PC-3 (cell line): Measurements from ENCODE around the gene GIPC1. TPM values are rescaled to one million over a fixed set of nuclear protein-coding genes. Genes with fewer than 3 reads are reported as not detected.
A peak's percentile ranks its signal among the peaks of the same experiment; 100 is the strongest.

Source experiments
- ATAC-seq: fragments of 200-7000 bp; cut with Tn5 transposase; 2 replicates; pipeline ENCODE4 v1.9.1; 2020; ENCODE audit warnings: mild to moderate bottlenecking, moderate library complexity
- BruUV-seq: library from RNA; stranded (reverse); fragments of 400-500 nt; replicated peaks from 2 replicates; lab custom pipeline; 2021; lab: Mats Ljungman, UMichigan
- CTCF ChIA-PET: fragments of 300-600 bp; sonication (Branson Sonifier 250); formaldehyde crosslinking; loops from one replicate; lab custom pipeline; 2022; ENCODE audit warnings: antibody characterized with exemption; lab: Charles Lee
- POLR2A ChIA-PET: fragments of 300-600 bp; sonication (Branson Sonifier 250); formaldehyde crosslinking; loops from one replicate; lab custom pipeline; 2022; ENCODE audit warnings: antibody characterized with exemption; ENCODE audit not compliant: unreplicated experiment; lab: Charles Lee
- DNase-seq: peaks from one replicate; pipeline ENCODE4 v3.0.0-alpha.2; 2015
- H2AFZ ChIP-seq: fragments of 300-600 bp; sonication (generic); 2 replicates; pipeline ENCODE4 v1.6.0; 2016; ENCODE audit warnings: antibody characterized with exemption, low read length
- H3F3A ChIP-seq: fragments of 300-600 bp; sonication (generic); one replicate; pipeline ENCODE4 v1.6.0; 2017; ENCODE audit warnings: antibody characterized with exemption, low read length, control low read depth, mild to moderate bottlenecking; ENCODE audit not compliant: unreplicated experiment
- H3K27ac ChIP-seq: fragments of 300-600 bp; sonication (generic); 2 replicates; pipeline ENCODE4 v1.5.1; 2016; ENCODE audit warnings: mild to moderate bottlenecking, low read length
- H3K27me3 ChIP-seq: fragments of 300-600 bp; sonication (generic); 2 replicates; pipeline ENCODE4 v1.6.1; 2016; ENCODE audit warnings: low read length, mixed read lengths
- H3K36me3 ChIP-seq: fragments of 300-600 bp; sonication (generic); 2 replicates; pipeline ENCODE4 v1.6.1; 2016; ENCODE audit warnings: low read depth, mixed run types, low read length, mixed read lengths
- H3K4me1 ChIP-seq: fragments of 300-600 bp; sonication (generic); 2 replicates; pipeline ENCODE4 v1.5.1; 2016; ENCODE audit warnings: low read length; ENCODE audit not compliant: insufficient read depth
- H3K4me2 ChIP-seq: fragments of 300-600 bp; sonication (generic); 2 replicates; pipeline ENCODE4 v1.6.0; 2016; ENCODE audit warnings: low read length
- H3K4me3 ChIP-seq: fragments of 300-600 bp; sonication (generic); 2 replicates; pipeline ENCODE4 v1.5.1; 2016; ENCODE audit warnings: mild to moderate bottlenecking, low read length, mixed read lengths
- H3K79me2 ChIP-seq: fragments of 300-600 bp; sonication (generic); 2 replicates; pipeline ENCODE4 v1.6.1; 2017; ENCODE audit warnings: low read length, mixed read lengths
- H3K9ac ChIP-seq: fragments of 300-600 bp; sonication (generic); 2 replicates; pipeline ENCODE4 v1.6.0; 2016; ENCODE audit warnings: mild to moderate bottlenecking, low read length
- H3K9me2 ChIP-seq: fragments of 300-600 bp; sonication (generic); replicated peaks from 2 replicates; pipeline ENCODE4 v1.6.1; 2016; ENCODE audit warnings: mixed run types, low read length, mixed read lengths
- H3K9me3 ChIP-seq: fragments of 300-600 bp; sonication (generic); 2 replicates; pipeline ENCODE4 v1.6.1; 2016; ENCODE audit warnings: low read length, mixed read lengths
- H4K20me1 ChIP-seq: fragments of 300-600 bp; sonication (generic); 2 replicates; pipeline ENCODE4 v1.6.1; 2016; ENCODE audit warnings: low read length, mixed read lengths
- EZH2 ChIP-seq: fragments of 300-600 bp; sonication (generic); IDR thresholded peaks from one replicate; pipeline ENCODE4 v1.6.1; 2017; ENCODE audit warnings: antibody characterized with exemption, mild to moderate bottlenecking, low read length; ENCODE audit not compliant: unreplicated experiment
- EZH2phosphoT487 ChIP-seq: fragments of 300-600 bp; sonication (generic); IDR thresholded peaks from 2 replicates; pipeline ENCODE4 v1.6.1; 2018; ENCODE audit warnings: mild to moderate bottlenecking, antibody characterized with exemption, low read length, borderline replicate concordance
- intact Hi-C: fragments of 100-400 bp; cut with micrococcal nuclease; formaldehyde crosslinking; loops from 2 replicates; pipeline ENCODE4 v1.9.0; 2023
- total RNA-seq: library from RNA; depleted of rRNA; stranded (reverse); fragments of >200 nt; gene quantifications from 2 replicates; pipeline ENCODE4 v1.2.3, GENCODE V29; 2014
- TF ChIP-seq, protein P1 (sequence below): fragments of 300-600 bp; sonication (generic); conservative IDR thresholded peaks from 2 replicates; pipeline ENCODE4 v1.5.1; 2017; ENCODE audit warnings: antibody characterized with exemption, low read depth, mild to moderate bottlenecking, low read length

Gene GIPC1
- total RNA-seq, 1 experiment from 2014 or later = 538 TPM

DNA sequence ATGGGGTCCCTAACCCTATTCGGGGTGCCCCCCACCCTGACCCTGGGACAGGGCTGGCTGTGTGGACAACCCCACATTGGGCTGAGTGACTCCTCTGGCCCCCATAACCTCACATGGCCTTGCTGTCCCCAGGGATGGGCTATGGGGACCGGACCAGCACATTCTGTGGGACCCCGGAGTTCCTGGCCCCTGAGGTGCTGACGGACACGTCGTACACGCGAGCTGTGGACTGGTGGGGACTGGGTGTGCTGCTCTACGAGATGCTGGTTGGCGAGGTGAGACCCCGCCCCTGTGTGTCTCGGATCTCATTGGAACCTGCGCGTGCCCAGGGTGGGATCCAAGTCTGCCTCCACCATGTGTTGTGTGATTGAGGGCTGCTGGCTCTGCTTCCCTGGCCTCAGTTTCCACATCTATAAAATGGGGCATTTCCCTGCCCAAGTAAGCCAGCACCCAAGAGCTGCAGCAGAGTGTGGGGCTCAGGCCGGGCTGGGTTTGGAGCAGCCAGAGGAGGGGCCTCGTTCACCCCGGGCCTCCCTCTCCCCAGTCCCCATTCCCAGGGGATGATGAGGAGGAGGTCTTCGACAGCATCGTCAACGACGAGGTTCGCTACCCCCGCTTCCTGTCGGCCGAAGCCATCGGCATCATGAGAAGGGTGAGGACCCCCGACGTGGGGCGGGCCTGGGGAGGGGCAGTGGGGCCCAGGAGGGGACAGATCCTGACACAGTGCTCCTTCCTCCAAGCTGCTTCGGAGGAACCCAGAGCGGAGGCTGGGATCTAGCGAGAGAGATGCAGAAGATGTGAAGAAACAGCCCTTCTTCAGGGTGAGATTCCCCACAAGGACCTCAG lies 25.7 kb downstream of the GIPC1 start:
- H4K20me1 ChIP-seq = no peaks in the 10 kb centered on the region
- no peak overlapping the region for H3K27ac ChIP-seq
- intact Hi-C loops = loop anchor here (10.0 kb wide), 1 partner anchor 335 kb away; the partner anchor contains the start of gene ASF1B
- no peaks in the 10 kb centered on the region for H3F3A ChIP-seq
- TF ChIP-seq EZH2 = no peak
- TF ChIP-seq EZH2phosphoT487 = no peak
- TF ChIP-seq, protein P1, sequence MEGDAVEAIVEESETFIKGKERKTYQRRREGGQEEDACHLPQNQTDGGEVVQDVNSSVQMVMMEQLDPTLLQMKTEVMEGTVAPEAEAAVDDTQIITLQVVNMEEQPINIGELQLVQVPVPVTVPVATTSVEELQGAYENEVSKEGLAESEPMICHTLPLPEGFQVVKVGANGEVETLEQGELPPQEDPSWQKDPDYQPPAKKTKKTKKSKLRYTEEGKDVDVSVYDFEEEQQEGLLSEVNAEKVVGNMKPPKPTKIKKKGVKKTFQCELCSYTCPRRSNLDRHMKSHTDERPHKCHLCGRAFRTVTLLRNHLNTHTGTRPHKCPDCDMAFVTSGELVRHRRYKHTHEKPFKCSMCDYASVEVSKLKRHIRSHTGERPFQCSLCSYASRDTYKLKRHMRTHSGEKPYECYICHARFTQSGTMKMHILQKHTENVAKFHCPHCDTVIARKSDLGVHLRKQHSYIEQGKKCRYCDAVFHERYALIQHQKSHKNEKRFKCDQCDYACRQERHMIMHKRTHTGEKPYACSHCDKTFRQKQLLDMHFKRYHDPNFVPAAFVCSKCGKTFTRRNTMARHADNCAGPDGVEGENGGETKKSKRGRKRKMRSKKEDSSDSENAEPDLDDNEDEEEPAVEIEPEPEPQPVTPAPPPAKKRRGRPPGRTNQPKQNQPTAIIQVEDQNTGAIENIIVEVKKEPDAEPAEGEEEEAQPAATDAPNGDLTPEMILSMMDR = no peak
- POLR2A ChIA-PET = no interaction called here
- no peaks in the 10 kb centered on the region for H3K9me3 ChIP-seq
- H3K27me3 ChIP-seq = no peaks in the 10 kb centered on the region
- H3K4me3 ChIP-seq = no peak overlapping the region
- H2AFZ ChIP-seq = no peak overlapping the region
- H3K36me3 ChIP-seq = peaks cover 25% of the 10 kb centered on the region; the same call in 1 of the 2 replicates
- H3K4me2 ChIP-seq = no peak overlapping the region
- no peak overlapping the region for H3K9ac ChIP-seq
- DNase-seq (no peak), ATAC-seq (no peak)
- BruUV-seq = TSS peak; percentile 44
- peaks cover 10% of the 10 kb centered on the region for H3K4me1 ChIP-seq
- H3K9me2 ChIP-seq = no peaks in the 10 kb centered on the region
- H3K79me2 ChIP-seq = no peaks in the 10 kb centered on the region
- CTCF ChIA-PET = no interaction called here

DNA sequence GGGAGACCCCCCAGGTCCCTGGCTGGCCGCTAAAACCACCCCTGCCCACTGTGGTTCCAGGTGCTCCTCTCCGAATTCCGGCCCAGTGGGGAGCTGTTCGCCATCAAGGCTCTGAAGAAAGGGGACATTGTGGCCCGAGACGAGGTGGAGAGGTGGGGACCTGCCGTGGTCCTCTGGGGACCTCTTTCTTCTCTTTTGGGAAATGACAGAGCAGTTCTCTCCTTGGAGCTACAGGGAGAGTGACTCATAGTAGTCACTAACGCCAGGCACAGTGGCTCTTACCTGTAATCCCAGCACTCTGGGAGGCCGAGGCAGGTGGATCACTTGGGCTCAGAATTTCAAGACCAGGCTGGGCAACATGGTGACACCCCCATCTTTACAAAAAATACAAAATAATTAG lies 28.1 kb downstream of the GIPC1 start:
- no peak overlapping the region for H3K4me2 ChIP-seq
- H3K27ac ChIP-seq = no peak overlapping the region
- peak; percentile 39 for ATAC-seq
- no peaks in the 10 kb centered on the region for H3K9me2 ChIP-seq
- H3K4me3 ChIP-seq = no peak overlapping the region
- H3K9me3 ChIP-seq = no peaks in the 10 kb centered on the region
- intact Hi-C loops = no loop called here
- peaks cover 39% of the 10 kb centered on the region for H3K36me3 ChIP-seq
- H3K4me1 ChIP-seq = peaks cover 3% of the 10 kb centered on the region; the same call in 1 of the 2 replicates
- no peak overlapping the region for H2AFZ ChIP-seq
- no peaks in the 10 kb centered on the region for H3K27me3 ChIP-seq
- H3K79me2 ChIP-seq = no peaks in the 10 kb centered on the region
- TF ChIP-seq EZH2 (no peak), EZH2phosphoT487 (no peak)
- TF ChIP-seq, protein P1 = peak; percentile 47
- DNase-seq = peak; percentile 42
- no peaks in the 10 kb centered on the region for H3F3A ChIP-seq
- BruUV-seq = no TSS peak
- no peaks in the 10 kb centered on the region for H4K20me1 ChIP-seq
- ChIA-PET CTCF (interaction anchor here (0.5 to 1.0 kb wide), 6 partner anchors 34 to 331 kb away, joined by 3 to 7 read pairs (median 5); partner anchors contain the start of gene ASF1B), POLR2A (no interaction called here)
- no peak overlapping the region for H3K9ac ChIP-seq

DNA sequence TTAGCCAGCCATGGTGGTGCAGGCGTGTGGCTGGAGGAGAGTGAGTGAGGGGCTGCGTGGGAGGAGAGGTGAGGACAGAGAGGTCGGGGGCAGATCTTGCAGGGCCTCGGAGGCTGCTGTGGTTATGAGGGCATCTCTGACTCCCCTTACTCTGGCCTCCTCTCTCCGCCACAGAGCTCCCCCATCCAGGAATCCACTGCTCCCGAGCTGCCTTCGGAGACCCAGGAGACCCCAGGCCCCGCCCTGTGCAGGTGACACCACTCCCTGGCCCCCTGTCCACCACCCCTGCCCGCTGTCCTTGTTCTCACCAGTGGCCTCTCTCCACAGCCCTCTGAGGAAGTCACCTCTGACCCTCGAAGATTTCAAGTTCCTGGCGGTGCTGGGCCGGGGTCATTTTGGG lies 28.5 kb downstream of the GIPC1 start:
- H3K9ac ChIP-seq = no peak overlapping the region
- no peaks in the 10 kb centered on the region for H3K9me3 ChIP-seq
- H3K79me2 ChIP-seq = no peaks in the 10 kb centered on the region
- no peaks in the 10 kb centered on the region for H3K27me3 ChIP-seq
- H3K4me1 ChIP-seq = peaks cover 1% of the 10 kb centered on the region; the same call in 1 of the 2 replicates
- DNase-seq (no peak), ATAC-seq (no peak)
- CTCF ChIA-PET = interaction anchor here (0.5 to 1.0 kb wide), 4 partner anchors 33 to 119 kb away, joined by 3 to 7 read pairs (median 4); no protein-coding TSS in a partner anchor
- intact Hi-C loops = no loop called here
- no peak overlapping the region for H3K4me3 ChIP-seq
- no peaks in the 10 kb centered on the region for H3K9me2 ChIP-seq
- POLR2A ChIA-PET = no interaction called here
- TF ChIP-seq, protein P1 = no peak
- TF ChIP-seq EZH2 = no peak
- no peak for TF ChIP-seq EZH2phosphoT487
- H3K27ac ChIP-seq = no peak overlapping the region
- no peaks in the 10 kb centered on the region for H3F3A ChIP-seq
- no peaks in the 10 kb centered on the region for H4K20me1 ChIP-seq
- no peak overlapping the region for H2AFZ ChIP-seq
- no peak overlapping the region for H3K4me2 ChIP-seq
- BruUV-seq = no TSS peak
- H3K36me3 ChIP-seq = peaks cover 39% of the 10 kb centered on the region
